Cardiac fibroblast (primary cell): ENCODE data around the gene DES.

Source experiments
- DNase-seq, 2 donors: peaks; one replicate each; pipeline versions ENCODE4 v3.0.0 to v3.0.0-alpha.2; 2010; ENCODE audit warnings: low read depth in 2 of 2
- H3K4me3 ChIP-seq, 2 donors: replicated peaks in 1 of 2; 1 replicate in 1 of 2; 2 replicates in 1 of 2; pipeline ENCODE4 v1.5.1; 2011; ENCODE audit warnings: low read depth in 2 of 2, low read length in 2 of 2, mild to moderate bottlenecking in 2 of 2, moderate library complexity in 1 of 2
- TF ChIP-seq, protein P1 (sequence below): IDR thresholded peaks from one replicate; pipeline ENCODE4 v1.5.1; 2011; ENCODE audit warnings: low read depth, mild to moderate bottlenecking, low read length, inconsistent platforms

Gene DES

DNA sequence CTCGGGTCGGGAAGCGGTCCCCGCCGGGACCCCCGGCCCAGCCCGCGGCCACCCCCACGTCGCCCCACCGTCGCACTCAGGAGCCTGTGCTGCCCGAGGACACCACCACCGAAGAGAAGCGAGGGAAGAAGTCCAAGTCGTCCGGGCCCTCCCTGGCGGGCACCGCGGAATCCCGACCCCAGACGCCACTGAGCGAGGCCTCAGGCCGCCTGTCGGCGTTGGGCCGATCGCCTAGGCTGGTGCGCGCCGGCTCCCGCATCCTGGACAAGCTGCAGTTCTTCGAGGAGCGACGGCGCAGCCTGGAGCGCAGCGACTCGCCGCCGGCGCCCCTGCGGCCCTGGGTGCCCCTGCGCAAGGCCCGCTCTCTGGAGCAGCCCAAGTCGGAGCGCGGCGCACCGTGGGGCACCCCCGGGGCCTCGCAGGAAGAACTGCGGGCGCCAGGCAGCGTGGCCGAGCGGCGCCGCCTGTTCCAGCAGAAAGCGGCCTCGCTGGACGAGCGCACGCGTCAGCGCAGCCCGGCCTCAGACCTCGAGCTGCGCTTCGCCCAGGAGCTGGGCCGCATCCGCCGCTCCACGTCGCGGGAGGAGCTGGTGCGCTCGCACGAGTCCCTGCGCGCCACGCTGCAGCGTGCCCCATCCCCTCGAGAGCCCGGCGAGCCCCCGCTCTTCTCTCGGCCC lies 30.1 kb downstream of the DES start:
- H3K4me3 ChIP-seq, result no peak overlapping the region
- TF ChIP-seq, protein P1, sequence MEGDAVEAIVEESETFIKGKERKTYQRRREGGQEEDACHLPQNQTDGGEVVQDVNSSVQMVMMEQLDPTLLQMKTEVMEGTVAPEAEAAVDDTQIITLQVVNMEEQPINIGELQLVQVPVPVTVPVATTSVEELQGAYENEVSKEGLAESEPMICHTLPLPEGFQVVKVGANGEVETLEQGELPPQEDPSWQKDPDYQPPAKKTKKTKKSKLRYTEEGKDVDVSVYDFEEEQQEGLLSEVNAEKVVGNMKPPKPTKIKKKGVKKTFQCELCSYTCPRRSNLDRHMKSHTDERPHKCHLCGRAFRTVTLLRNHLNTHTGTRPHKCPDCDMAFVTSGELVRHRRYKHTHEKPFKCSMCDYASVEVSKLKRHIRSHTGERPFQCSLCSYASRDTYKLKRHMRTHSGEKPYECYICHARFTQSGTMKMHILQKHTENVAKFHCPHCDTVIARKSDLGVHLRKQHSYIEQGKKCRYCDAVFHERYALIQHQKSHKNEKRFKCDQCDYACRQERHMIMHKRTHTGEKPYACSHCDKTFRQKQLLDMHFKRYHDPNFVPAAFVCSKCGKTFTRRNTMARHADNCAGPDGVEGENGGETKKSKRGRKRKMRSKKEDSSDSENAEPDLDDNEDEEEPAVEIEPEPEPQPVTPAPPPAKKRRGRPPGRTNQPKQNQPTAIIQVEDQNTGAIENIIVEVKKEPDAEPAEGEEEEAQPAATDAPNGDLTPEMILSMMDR, result no peak
- DNase-seq, result no peak

DNA sequence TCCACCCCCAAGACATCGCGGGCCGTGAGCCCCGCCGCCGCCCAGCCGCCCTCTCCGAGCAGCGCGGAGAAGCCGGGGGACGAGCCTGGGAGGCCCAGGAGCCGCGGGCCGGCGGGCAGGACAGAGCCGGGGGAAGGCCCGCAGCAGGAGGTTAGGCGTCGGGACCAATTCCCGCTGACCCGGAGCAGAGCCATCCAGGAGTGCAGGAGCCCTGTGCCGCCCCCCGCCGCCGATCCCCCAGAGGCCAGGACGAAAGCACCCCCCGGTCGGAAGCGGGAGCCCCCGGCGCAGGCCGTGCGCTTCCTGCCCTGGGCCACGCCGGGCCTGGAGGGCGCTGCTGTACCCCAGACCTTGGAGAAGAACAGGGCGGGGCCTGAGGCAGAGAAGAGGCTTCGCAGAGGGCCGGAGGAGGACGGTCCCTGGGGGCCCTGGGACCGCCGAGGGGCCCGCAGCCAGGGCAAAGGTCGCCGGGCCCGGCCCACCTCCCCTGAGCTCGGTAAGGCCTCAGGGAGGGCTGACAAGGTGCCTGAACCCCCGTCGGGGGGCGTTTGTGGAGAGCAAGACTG lies 30.7 kb downstream of the DES start:
- TF ChIP-seq, protein P1, result no peak
- no peak for DNase-seq
- H3K4me3 ChIP-seq, result no peak overlapping the region

DNA sequence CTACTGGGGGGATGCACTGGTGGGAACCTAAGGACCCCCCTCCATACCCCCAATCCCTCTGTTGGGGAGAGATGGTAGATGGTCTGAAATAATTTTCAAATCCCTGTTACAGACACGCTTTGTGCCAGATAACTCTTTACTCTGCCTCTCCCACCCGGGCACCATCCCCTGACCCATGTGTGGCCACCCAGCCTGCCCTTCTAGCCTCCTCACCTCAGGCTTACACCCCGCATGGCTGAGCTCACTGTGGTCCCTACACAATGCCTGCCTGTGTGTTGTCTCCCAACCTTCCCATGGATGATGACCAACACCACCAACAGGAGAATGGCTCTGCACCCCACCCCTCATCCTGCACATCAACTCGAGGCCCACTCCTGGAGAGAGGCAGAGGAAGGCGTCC lies 31.4 kb downstream of the DES start:
- no peak for DNase-seq
- TF ChIP-seq, protein P1, result no peak
- no peak overlapping the region for H3K4me3 ChIP-seq

DNA sequence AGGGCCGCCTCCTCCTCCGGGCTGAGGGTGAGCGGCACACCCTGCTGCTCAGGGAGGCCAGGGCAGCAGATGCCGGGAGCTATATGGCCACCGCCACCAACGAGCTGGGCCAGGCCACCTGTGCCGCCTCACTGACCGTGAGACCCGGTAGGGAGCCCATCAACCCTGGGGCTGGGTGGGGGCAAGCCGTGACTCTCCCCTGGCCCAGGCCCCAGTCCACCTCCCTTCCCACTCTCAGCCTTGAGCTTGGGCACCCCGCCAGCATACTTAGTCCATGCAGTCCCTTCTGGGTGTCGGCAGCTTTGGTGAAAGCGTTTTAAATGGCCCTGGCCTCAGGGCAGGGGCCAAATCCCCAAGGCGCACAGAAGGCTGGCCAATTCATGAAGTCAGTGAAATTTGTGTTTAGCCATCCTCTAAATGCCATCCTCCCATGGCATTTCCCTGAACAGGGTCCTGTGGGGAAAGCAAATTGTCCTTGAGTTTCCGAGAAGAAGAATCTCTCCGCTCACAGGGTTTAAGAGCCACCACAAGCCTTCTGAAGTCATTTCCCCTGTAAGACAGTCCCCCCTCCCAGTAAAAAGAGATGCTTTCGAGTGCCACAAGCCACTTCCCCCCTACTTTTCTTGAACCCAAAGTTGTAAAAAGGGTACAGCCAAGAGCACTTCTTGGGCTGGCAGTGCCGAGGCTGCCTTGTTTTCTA lies 33.6 kb downstream of the DES start:
- TF ChIP-seq, protein P1, result no peak
- H3K4me3 ChIP-seq, result no peak overlapping the region
- peak; percentile 29 to 41 for DNase-seq

DNA sequence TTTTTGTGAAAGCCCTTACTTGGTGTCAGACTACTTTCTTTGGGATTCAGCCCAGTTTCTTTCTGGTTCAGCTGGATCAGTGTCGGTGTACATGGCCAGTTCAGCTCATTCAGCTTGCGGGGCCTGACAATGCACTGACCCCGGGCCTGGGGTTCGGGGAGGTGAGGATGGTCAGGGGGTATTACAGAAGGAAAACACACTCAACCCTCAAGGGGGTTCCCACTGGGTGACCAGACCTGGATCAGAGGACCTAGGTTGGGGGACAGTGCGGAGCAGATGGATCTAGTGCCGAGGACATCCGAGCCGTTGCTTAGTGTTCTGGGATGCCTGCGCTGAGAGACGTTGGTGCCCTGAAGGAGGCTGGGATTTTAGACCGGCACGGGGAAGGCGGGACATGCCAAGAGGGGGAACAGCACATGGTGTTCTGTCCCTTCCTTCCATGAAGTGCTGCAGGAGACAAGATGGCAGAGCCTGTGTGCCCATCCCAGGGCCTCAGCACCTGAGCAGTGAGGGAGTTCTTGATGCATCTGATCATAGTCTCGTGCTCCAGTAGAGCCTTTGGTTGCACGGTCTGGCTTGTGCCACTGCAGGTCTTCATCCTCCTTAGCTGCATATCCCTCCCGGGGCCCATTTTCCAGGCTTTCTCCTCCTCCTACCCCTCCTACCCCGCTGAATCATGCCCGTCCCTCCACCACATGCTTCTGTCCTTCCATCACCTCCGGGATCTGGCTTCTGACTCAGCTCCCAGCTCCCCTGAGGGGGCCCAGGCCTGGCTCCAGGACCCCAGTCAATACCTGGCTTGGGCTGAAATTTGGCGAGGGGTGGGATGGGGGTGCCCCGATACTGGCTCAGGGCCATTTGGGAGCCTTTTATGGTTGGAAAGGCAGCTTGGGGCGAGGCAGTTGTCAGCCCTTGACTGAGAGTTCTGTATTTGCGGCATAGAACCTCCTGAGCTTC lies 34.5 kb downstream of the DES start:
- no peak overlapping the region for H3K4me3 ChIP-seq
- TF ChIP-seq, protein P1, result no peak
- peak; percentile 96 to 97 for DNase-seq
